Stimulated activated CD8-positive, alpha-beta memory T cell treated with anti-CD3 and anti-CD28 coated beads, Interleukin-7, amount 100 ng/mL, for 48 hours (primary cell): ENCODE results near the gene SYS1.

Experiments
- DNase-seq, 2 donors: peaks; one replicate each; pipeline ENCODE4 v3.0.0-alpha.2; 2020; ENCODE audit warnings: low read depth in 1 of 2; ENCODE audit errors: extremely low read depth in 1 of 2

Gene SYS1

GRCh38 chr20:45412653-45413052 is 49.7 kb downstream of the SYS1 start:
- no peak for DNase-seq

GRCh38 chr20:45413479-45413878 is 50.5 kb downstream of the SYS1 start:
- no peak for DNase-seq

- DNase-seq: peak; percentile 73 to 86
Measured at GRCh38 chr20:45415822-45416637, 53.1 kb downstream of the SYS1 start, which contains the start of gene PIGT. Gene PIGT, plus strand, starts transcription at chr20:45416141. Its CDS starts 16 bp downstream, at chr20:45416157.

- DNase-seq: no peak
Measured at GRCh38 chr20:45416917-45417316, 54.0 kb downstream of the SYS1 start.
